Measurements from ENCODE around the gene ZNF184.
"Not testable (repeated sequence)": the region's sequence is repeated elsewhere in the genome, so short reads cannot be mapped to it uniquely, and the experiment has no call there.

ZNF184 gene

GRCh38 chr6:27439371-27439770, 33.5 kb downstream of the ZNF184 start:
- no peak overlapping the region for H3K27ac ChIP-seq
- no peak for TF ChIP-seq CTCF (IDR thresholded peaks at IDR 0.05; ENCODE audit: low read depth, low read length, missing control alignments)
- DNase-seq = no peak
- H3K36me3 ChIP-seq (replicated peaks) = no peaks in the 10 kb centered on the region
- in situ Hi-C loops (cut with HindIII; ENCODE audit: low pct_ligation_motif_present, low sequenced_read_pairs) = no loop called here
- H3K27me3 ChIP-seq (replicated peaks) = no peaks in the 10 kb centered on the region
- no peak overlapping the region for H3K4me3 ChIP-seq (ENCODE audit: low read depth, low read length)

GRCh38 chr6:27433714-27434113, 39.2 kb downstream of the ZNF184 start:
- no peak overlapping the region for H3K27ac ChIP-seq
- H3K4me3 ChIP-seq (ENCODE audit: low read depth, low read length) = no peak overlapping the region
- TF ChIP-seq CTCF (IDR thresholded peaks at IDR 0.05; ENCODE audit: low read depth, low read length, missing control alignments) = no peak
- no peaks in the 10 kb centered on the region for H3K27me3 ChIP-seq (replicated peaks)
- in situ Hi-C loops (cut with HindIII; ENCODE audit: low pct_ligation_motif_present, low sequenced_read_pairs) = no loop called here
- no peaks in the 10 kb centered on the region for H3K36me3 ChIP-seq (replicated peaks)
- DNase-seq = no peak

DNA sequence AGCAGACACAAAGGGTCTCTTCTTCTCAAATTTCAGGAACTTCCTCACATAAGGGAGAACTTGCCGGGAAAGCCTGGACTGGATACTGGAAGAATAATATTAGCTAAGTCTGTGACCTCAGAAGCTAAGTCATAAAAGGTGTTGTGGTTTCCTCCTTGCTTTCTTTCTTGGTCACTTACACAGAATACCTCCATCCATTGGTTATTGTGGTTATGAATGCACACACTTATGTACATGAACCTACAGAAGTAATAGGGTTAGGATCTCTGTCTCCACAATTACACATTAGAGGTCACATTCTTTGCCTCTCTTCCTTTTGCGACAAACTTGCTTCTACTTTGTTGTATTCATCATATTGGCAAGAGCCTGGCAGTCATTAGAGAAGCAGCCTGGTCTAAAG, 43.9 kb downstream of the ZNF184 start:
- no peak overlapping the region for H3K27ac ChIP-seq
- H3K4me3 ChIP-seq (ENCODE audit: low read depth, low read length) = no peak overlapping the region
- TF ChIP-seq CTCF (IDR thresholded peaks at IDR 0.05; ENCODE audit: low read depth, low read length, missing control alignments) = no peak
- no peaks in the 10 kb centered on the region for H3K36me3 ChIP-seq (replicated peaks)
- DNase-seq = no peak
- in situ Hi-C loops (cut with HindIII; ENCODE audit: low pct_ligation_motif_present, low sequenced_read_pairs) = no loop called here
- H3K27me3 ChIP-seq (replicated peaks) = no peaks in the 10 kb centered on the region

- no peaks in the 10 kb centered on the region for H3K27me3 ChIP-seq (replicated peaks)
- no peak for TF ChIP-seq CTCF (IDR thresholded peaks at IDR 0.05; ENCODE audit: low read depth, low read length, missing control alignments)
- DNase-seq = no peak
- no peaks in the 10 kb centered on the region for H3K36me3 ChIP-seq (replicated peaks)
- no peak overlapping the region for H3K27ac ChIP-seq
- no peak overlapping the region for H3K4me3 ChIP-seq (ENCODE audit: low read depth, low read length)
- in situ Hi-C loops (cut with HindIII; ENCODE audit: low pct_ligation_motif_present, low sequenced_read_pairs) = no loop called here
Measured at GRCh38 chr6:27428502-27428901, 44.4 kb downstream of the ZNF184 start.

DNA sequence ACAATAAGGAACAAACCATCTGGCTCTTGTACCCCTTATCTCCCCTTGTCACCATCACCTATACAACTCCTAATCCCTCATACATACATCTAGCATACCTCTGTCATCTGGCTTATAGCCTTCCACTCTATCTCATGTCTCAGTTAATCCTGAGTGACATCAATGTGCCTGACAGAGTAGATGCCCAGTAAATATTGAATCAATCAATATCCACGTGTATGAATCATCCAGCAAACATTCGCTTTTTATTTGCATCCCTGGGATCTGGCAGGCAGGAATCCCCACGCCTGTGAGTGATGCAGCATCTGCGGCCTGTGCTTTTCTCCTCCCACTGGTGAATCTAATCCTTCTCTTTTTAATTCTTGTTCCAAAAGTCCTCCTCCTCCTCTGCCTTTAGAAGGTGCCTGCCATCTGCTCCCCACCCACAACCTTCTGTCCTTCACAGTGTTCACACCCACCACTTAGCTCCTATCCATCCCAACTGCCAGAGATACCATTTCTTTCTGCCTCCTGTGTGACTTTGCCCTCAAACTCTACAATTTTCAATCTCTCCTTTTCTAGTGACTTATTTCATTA, 46.8 kb downstream of the ZNF184 start:
- no peaks in the 10 kb centered on the region for H3K36me3 ChIP-seq (replicated peaks)
- H3K27ac ChIP-seq = no peak overlapping the region
- in situ Hi-C loops (cut with HindIII; ENCODE audit: low pct_ligation_motif_present, low sequenced_read_pairs) = no loop called here
- no peak overlapping the region for H3K4me3 ChIP-seq (ENCODE audit: low read depth, low read length)
- no peak for DNase-seq
- no peak for TF ChIP-seq CTCF (IDR thresholded peaks at IDR 0.05; ENCODE audit: low read depth, low read length, missing control alignments)
- no peaks in the 10 kb centered on the region for H3K27me3 ChIP-seq (replicated peaks)

DNA sequence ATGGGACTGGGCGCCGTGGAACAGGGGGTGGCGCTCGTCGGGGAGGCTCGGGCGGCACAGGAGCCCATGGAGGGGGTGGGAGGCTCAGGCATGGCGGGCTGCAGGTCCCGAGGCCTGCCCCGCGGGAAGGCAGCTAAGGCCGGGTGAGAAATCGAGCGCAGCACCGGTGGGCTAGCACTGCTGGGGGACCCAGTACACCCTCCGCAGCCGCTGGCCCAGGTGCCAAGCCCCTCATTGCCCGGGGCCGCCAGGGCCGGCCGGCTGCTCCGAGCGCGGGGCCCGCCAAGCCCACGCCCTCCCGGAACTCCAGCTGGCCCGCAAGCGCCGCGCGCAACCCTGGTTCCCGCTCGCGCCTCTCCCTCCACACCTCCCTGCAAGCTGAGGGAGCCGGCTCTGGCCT, 48.1 kb downstream of the ZNF184 start:
- H3K27ac ChIP-seq; in situ Hi-C loops (cut with HindIII; ENCODE audit: low pct_ligation_motif_present, low sequenced_read_pairs); DNase-seq; H3K36me3 ChIP-seq (replicated peaks); H3K4me3 ChIP-seq (ENCODE audit: low read depth, low read length); H3K27me3 ChIP-seq (replicated peaks): not testable (repeated sequence)

All from brain microvascular endothelial cell (primary cell).